HFFc6 (cell line): Measurements from ENCODE around the gene IMPDH1. TPM values are rescaled to one million over a fixed set of nuclear protein-coding genes. Genes with fewer than 3 reads are reported as not detected.

Experiments used
- DNase-seq: peaks from one replicate; pipeline ENCODE4 v3.0.0-alpha.2; 2018
- H3K27ac Mint-ChIP-seq: 2 replicates; pipeline ENCODE4 v1.8.0; 2020; ENCODE audit warnings: mild to moderate bottlenecking, mixed read lengths
- H3K27me3 Mint-ChIP-seq: 2 replicates; pipeline ENCODE4 v1.8.0; 2021; ENCODE audit warnings: mild to moderate bottlenecking, moderate library complexity, mixed read lengths; ENCODE audit not compliant: insufficient read depth
- H3K36me3 Mint-ChIP-seq: 2 replicates; pipeline ENCODE4 v1.8.0; 2021; ENCODE audit warnings: low read depth, mixed read lengths
- H3K4me1 Mint-ChIP-seq: 2 replicates; pipeline ENCODE4 v1.8.0; 2020; ENCODE audit warnings: low read depth, mixed read lengths
- H3K4me3 Mint-ChIP-seq: 2 replicates; pipeline ENCODE4 v1.8.0; 2020; ENCODE audit warnings: mild to moderate bottlenecking, moderate library complexity, mixed read lengths
- H3K9me3 Mint-ChIP-seq: 2 replicates; pipeline ENCODE4 v1.8.0; 2020; ENCODE audit warnings: mild to moderate bottlenecking, mixed read lengths
- total RNA-seq, 6 experiments: library from RNA; stranded (reverse); fragmentation: NEBNext Ultra II Directional; extraction: Animal tissue kit (Norgen Biotek cat#: 25700); gene quantifications; 2 replicates in 1 of 6; 3 replicates in 5 of 6; pipeline ENCODE4 v1.2.3, GENCODE V29; 2021
- TF ChIP-seq, protein P1 (sequence below): fragments of 200-600 bp; sonication (generic); IDR thresholded peaks from 2 replicates; pipeline ENCODE4 v1.5.0; 2021; ENCODE audit warnings: antibody characterized with exemption, mild to moderate bottlenecking

IMPDH1 gene
- total RNA-seq, 6 experiments from 2014 or later: 81.8 to 107 (median 93.3) TPM

DNA sequence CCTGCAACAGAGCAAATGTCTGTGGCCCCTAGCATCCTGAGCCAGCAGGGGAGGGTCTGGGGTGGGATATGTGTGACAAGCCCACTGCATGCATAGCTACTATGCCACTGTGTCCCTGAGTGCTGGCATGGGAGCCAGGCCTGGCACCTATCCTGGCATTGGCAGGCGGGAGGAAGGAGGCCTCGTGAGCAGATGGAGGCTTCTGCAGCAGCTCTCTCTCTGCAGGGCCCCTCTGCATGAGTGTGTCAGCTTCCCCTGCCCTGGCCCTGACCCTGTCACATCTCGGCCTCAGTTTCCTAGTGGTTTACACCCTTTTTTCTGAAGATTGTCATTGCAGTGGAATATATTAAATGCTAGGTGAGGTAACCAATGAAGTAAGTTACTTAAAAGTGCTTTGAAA, 13.1 kb upstream of the IMPDH1 start:
- TF ChIP-seq, protein P1, sequence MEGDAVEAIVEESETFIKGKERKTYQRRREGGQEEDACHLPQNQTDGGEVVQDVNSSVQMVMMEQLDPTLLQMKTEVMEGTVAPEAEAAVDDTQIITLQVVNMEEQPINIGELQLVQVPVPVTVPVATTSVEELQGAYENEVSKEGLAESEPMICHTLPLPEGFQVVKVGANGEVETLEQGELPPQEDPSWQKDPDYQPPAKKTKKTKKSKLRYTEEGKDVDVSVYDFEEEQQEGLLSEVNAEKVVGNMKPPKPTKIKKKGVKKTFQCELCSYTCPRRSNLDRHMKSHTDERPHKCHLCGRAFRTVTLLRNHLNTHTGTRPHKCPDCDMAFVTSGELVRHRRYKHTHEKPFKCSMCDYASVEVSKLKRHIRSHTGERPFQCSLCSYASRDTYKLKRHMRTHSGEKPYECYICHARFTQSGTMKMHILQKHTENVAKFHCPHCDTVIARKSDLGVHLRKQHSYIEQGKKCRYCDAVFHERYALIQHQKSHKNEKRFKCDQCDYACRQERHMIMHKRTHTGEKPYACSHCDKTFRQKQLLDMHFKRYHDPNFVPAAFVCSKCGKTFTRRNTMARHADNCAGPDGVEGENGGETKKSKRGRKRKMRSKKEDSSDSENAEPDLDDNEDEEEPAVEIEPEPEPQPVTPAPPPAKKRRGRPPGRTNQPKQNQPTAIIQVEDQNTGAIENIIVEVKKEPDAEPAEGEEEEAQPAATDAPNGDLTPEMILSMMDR: no peak
- H3K4me3 Mint-ChIP-seq: no peak overlapping the region
- no peak overlapping the region for H3K27ac Mint-ChIP-seq
- H3K27me3 Mint-ChIP-seq: peaks cover 12% of the 10 kb centered on the region
- H3K9me3 Mint-ChIP-seq: no peaks in the 10 kb centered on the region
- no peak for DNase-seq
- H3K4me1 Mint-ChIP-seq: peaks cover 6% of the 10 kb centered on the region; the same call in 1 of the 2 replicates
- H3K36me3 Mint-ChIP-seq: no peaks in the 10 kb centered on the region

DNA sequence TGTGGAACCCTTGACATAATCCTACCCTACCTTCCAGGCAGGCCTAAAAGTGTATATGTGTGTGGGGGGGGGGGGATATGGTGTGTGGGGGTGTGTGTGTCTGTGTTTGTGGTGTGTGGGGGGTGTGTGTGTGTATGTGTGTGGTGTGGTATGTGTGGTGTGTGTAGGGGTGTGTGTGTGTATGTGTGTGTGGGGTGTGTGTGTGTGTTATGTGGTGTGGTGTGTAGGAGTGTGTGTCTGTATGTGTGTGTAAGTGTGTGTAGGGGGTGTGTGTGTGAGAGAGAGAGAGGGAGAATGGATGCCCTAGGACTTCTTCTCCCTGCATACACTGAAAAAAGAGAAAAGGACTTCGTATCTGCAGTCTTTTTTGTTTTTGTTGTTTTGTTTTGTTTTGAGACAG, 12.3 kb upstream of the IMPDH1 start:
- Mint-ChIP-seq H3K9me3 (no peaks in the 10 kb centered on the region), H3K4me1 (peaks cover 9% of the 10 kb centered on the region), H3K27me3 (peaks cover 12% of the 10 kb centered on the region), H3K27ac (no peak overlapping the region), H3K36me3 (no peaks in the 10 kb centered on the region), H3K4me3 (no peak overlapping the region)
- no peak for DNase-seq
- TF ChIP-seq, protein P1: no peak

DNA sequence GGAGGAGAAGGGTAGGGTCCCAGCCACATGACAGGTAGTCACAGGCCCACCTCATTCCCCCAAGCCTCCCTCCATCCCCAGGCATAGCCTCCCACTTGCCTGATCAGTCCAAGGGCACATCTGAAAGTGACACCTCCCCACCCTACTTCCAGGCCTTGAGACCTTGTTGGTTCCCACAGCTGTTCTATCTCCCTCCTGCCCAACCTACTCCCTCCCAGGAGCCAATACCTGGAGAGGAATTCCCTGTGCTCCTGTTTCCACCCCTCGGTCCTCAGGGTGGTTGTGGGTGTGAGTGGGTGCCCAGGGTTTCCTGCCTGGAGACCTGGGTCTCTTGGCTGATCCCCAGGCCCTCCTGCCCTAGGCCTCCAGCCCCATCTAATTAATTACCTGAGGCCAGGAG, 11.6 kb upstream of the IMPDH1 start:
- Mint-ChIP-seq H3K4me1 (peaks cover 12% of the 10 kb centered on the region), H3K27me3 (peaks cover 12% of the 10 kb centered on the region), H3K9me3 (no peaks in the 10 kb centered on the region), H3K4me3 (no peak overlapping the region), H3K36me3 (no peaks in the 10 kb centered on the region), H3K27ac (no peak overlapping the region)
- TF ChIP-seq, protein P1: no peak
- no peak for DNase-seq

DNA sequence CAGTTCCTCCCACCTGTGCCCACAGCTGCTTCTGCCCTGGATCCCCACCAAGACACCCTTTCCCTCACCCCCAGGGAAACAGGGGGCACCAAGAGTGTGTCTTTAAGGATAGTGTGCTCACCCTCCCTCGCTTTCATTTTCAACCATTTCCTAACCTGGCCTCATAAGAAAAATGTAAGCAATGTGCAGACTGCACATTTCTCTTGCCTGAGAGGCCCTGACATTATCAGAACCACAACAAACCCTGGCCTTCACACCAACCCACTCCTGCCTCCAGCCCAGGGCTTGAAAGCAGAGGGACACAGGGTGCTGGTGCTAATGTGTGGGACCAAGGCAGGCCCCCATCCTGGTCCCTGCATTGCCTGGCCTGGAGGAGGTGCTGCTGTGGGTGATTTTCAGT, 11.0 kb upstream of the IMPDH1 start:
- peaks cover 12% of the 10 kb centered on the region for H3K27me3 Mint-ChIP-seq
- no peaks in the 10 kb centered on the region for H3K9me3 Mint-ChIP-seq
- H3K36me3 Mint-ChIP-seq: no peaks in the 10 kb centered on the region
- no peak overlapping the region for H3K4me3 Mint-ChIP-seq
- H3K27ac Mint-ChIP-seq: no peak overlapping the region
- H3K4me1 Mint-ChIP-seq: peaks cover 12% of the 10 kb centered on the region
- DNase-seq: no peak
- TF ChIP-seq, protein P1: no peak

DNA sequence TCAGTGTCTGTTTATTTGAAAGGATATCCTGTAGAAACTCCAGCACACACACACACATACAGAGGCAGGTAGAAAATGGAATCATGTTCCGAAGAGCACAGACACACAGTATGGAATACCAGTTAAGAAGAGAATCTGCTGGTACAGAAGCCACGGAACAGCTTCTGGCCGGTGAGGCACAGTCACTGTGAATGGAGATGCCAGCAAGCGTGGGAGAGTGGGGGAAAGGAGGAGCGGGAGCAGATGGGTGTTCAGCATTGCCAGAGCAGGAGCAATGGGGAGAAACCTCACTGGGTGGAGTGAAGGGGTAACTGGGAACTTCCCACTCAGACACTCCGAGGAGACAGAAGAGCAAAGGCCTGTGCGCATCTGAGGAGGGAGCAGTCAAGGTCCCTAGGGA, 9.5 kb upstream of the IMPDH1 start:
- TF ChIP-seq, protein P1: no peak
- DNase-seq: no peak
- Mint-ChIP-seq H3K4me1 (peaks cover 12% of the 10 kb centered on the region), H3K4me3 (no peak overlapping the region), H3K36me3 (no peaks in the 10 kb centered on the region), H3K9me3 (no peaks in the 10 kb centered on the region), H3K27me3 (peaks cover 12% of the 10 kb centered on the region), H3K27ac (no peak overlapping the region)

DNA sequence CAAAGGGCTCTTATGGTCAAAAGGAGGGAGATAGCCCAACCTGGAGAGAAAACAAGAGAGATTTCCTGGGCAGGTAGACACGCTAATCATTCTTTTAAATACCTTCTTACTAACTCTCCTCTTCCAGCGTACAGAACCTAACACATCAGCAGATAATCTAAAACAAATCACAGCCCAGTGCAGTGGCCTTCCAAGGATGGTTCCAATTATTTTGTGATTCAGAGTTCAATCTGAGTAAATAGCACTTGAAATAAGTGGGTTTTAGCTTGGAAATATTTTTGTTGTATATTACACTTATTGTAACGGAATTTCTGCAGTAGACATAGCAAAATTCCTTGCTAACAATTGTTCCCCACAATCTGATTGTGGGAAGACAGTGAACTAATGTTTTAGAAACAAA, 7.3 kb upstream of the IMPDH1 start:
- Mint-ChIP-seq H3K27ac (no peak overlapping the region), H3K4me1 (peaks cover 6% of the 10 kb centered on the region; the same call in 1 of the 2 replicates), H3K4me3 (no peak overlapping the region), H3K36me3 (peaks cover 6% of the 10 kb centered on the region; the same call in 1 of the 2 replicates), H3K27me3 (peaks cover 18% of the 10 kb centered on the region), H3K9me3 (peaks cover 10% of the 10 kb centered on the region)
- no peak for DNase-seq
- TF ChIP-seq, protein P1: no peak
